Measurements from ENCODE around the gene SUPT6H. TPM values are rescaled to one million over a fixed set of nuclear protein-coding genes. Genes with fewer than 3 reads are reported as not detected.
A peak's percentile ranks its signal among the peaks of the same experiment; 100 is the strongest.

The SUPT6H gene
- total and polyA plus RNA-seq, 9 of the 15 experiments (the other 6 are each of a cell fraction or from before 2014, with no cell fraction given), result 1.7 to 77.7 (median 49.2) TPM

GRCh38 chr17:28712032-28712704 lies 50.2 kb downstream of the SUPT6H start (continued):
- TF ChIP-seq GMEB1 (CRISPR knock-in tag; IDR thresholded peaks at IDR 0.05) (no peak), SIN3A (IDR thresholded peaks at IDR 0.05; ENCODE audit: borderline replicate concordance in 2 of 2, control insufficient read depth in 1 of 2, low read depth in 2 of 2, low read length in 2 of 2) (peak in 1 of 2 experiments; percentile 28; a peak in 1 of 4 replicates), HIVEP1 (CRISPR knock-in tag; IDR thresholded peaks at IDR 0.05) (0 out of 2 replicates have a peak, but pooled peaks have one; percentile 17), BCL6 (CRISPR knock-in tag; IDR thresholded peaks at IDR 0.05) (no peak), CTCFL (IDR thresholded peaks at IDR 0.05; ENCODE audit: borderline replicate concordance, insufficient read depth, low read depth, low read length, poor library complexity, severe bottlenecking) (peak; percentile 87), THAP12 (CRISPR knock-in tag; IDR thresholded peaks at IDR 0.05) (peak; percentile 22; the same call in 1 of the 2 replicates), ZNF431 (CRISPR knock-in tag; IDR thresholded peaks at IDR 0.05) (no peak), RBM14 (IDR thresholded peaks at IDR 0.05; ENCODE audit: borderline replicate concordance, insufficient read depth, low read depth, low read length) (no peak), LARP7 (IDR thresholded peaks at IDR 0.05) (no peak), HEY1 (CRISPR knock-in tag; IDR thresholded peaks at IDR 0.05; ENCODE audit: borderline replicate concordance) (no peak), ZNF41 (CRISPR knock-in tag; conservative IDR thresholded peaks at IDR 0.05) (no peak), TFAP4 (CRISPR knock-in tag; IDR thresholded peaks at IDR 0.05; ENCODE audit: borderline replicate concordance) (no peak), RNF219 (CRISPR knock-in tag; IDR thresholded peaks at IDR 0.05) (no peak), L3MBTL2 (IDR thresholded peaks at IDR 0.05) (peak; percentile 80), ZNF121 (CRISPR knock-in tag; conservative IDR thresholded peaks at IDR 0.05) (no peak), PHF20 (IDR thresholded peaks at IDR 0.05; ENCODE audit: partially characterized antibody) (peak; percentile 25), ARID1B (IDR thresholded peaks at IDR 0.05) (peak; percentile 22), ZNF347 (CRISPR knock-in tag; IDR thresholded peaks at IDR 0.05; ENCODE audit: low read depth) (no peak)

All from K562 (cell line).